ENCODE measurements around the gene TBC1D20. TPM values are rescaled to one million over a fixed set of nuclear protein-coding genes. Genes with fewer than 3 reads are reported as not detected.

TBC1D20 gene
- total RNA-seq, 2 donors from 2014 or later, result 38.0 to 53.1 TPM

DNA sequence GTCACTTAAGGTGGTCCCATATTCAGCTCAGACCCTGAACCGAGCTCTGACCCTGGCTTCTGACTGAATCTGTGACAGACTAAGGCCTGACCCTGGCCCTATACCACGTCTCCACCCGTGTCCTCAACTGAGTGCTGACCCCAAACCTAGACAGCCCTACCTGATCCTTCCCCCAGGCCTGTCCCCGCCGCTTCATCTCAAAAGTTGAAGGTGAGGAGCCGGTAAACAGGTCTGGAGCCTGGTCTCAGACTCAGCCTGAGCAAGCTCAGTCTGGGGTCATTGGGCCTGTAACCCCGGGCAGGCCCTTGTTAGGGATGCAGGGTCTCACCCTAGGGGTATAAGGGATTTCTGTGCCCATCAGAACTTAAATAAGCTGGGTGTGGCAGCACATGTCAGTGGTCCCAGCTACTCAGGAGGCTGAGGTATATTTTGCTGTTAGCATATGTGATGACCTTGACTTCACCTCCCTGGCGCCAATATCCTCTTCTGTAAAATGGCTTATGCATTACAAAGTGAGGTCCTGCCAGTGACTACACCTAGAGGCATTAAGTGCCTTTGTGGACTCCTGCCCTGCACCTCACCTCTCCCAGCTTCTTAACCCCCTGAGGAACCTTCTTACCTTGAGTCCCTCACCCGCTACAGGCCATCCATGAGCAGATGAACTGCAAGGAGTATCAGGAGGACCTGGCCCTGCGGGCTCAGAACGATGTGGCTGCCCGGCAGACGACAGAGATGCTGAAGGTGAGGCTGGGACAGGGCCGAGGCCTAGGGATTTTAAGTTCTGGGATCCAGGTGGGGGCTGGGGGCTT lies 34.3 kb downstream of the TBC1D20 start:
- Histone ChIP-seq H3K27ac (no peak overlapping the region), H3K27me3 (replicated peaks; ENCODE audit: insufficient read depth) (no peaks in the 10 kb centered on the region), H3K4me1 (replicated peaks) (no peaks in the 10 kb centered on the region), H3K4me3 (no peak overlapping the region), H3K36me3 (peaks cover 3 to 4% of the 10 kb centered on the region in 2 donors), H3K9me3 (no peaks in the 10 kb centered on the region)
- 91% methylated on average over 14 of the region's 14 CpGs for WGBS
- intact Hi-C loops (cut with DNase I), result no loop called here
- TF ChIP-seq POLR2AphosphoS5 (IDR thresholded peaks at IDR 0.05), result no peak
- no peak for TF ChIP-seq POLR2A (IDR thresholded peaks at IDR 0.05)
- no peak for TF ChIP-seq CTCF (IDR thresholded peaks at IDR 0.05)
- DNase-seq (ENCODE audit: low spot score), result no peak

DNA sequence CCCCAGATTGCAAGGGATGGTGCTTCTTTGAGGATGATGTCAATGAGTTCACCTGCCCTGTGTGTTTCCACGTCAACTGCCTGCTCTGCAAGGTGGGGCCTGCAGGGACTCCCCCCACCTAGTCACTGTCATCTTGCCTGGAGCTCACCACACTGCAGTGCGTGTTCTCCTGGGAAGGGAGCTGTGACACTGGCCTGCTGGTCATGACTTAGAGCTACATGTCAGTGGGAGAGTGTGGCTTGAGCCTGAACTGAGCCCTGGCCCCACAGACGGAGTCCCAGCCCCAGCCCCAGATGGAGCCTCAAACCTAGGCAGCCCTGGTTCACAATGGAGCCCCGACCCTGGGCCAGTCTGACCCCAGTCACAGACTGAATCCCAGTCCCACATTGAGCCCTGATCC lies 34.9 kb downstream of the TBC1D20 start:
- intact Hi-C loops (cut with DNase I), result no loop called here
- TF ChIP-seq POLR2AphosphoS5 (IDR thresholded peaks at IDR 0.05) (no peak), POLR2A (IDR thresholded peaks at IDR 0.05) (no peak), CTCF (IDR thresholded peaks at IDR 0.05) (no peak)
- H3K27ac ChIP-seq, result no peak overlapping the region
- H3K4me3 ChIP-seq, result no peak overlapping the region
- no peak for DNase-seq (ENCODE audit: low spot score)
- peaks cover 3 to 4% of the 10 kb centered on the region in 2 donors for H3K36me3 ChIP-seq
- H3K27me3 ChIP-seq (replicated peaks; ENCODE audit: insufficient read depth), result no peaks in the 10 kb centered on the region
- H3K9me3 ChIP-seq, result no peaks in the 10 kb centered on the region
- H3K4me1 ChIP-seq (replicated peaks), result no peaks in the 10 kb centered on the region
- 88% methylated on average over 4 of the region's 4 CpGs for WGBS

GRCh38 chr20:426566-426965 lies 35.8 kb downstream of the TBC1D20 start:
- TF ChIP-seq POLR2A (IDR thresholded peaks at IDR 0.05) (no peak), POLR2AphosphoS5 (IDR thresholded peaks at IDR 0.05) (no peak), CTCF (IDR thresholded peaks at IDR 0.05) (no peak)
- no peak for DNase-seq (ENCODE audit: low spot score)
- Histone ChIP-seq H3K4me1 (replicated peaks) (no peaks in the 10 kb centered on the region), H3K9me3 (no peaks in the 10 kb centered on the region), H3K27me3 (replicated peaks; ENCODE audit: insufficient read depth) (no peaks in the 10 kb centered on the region), H3K4me3 (no peak overlapping the region), H3K27ac (no peak overlapping the region), H3K36me3 (peaks cover 3 to 4% of the 10 kb centered on the region in 2 donors)
- intact Hi-C loops (cut with DNase I), result no loop called here
- 93% methylated on average over 2 of the region's 2 CpGs for WGBS

DNA sequence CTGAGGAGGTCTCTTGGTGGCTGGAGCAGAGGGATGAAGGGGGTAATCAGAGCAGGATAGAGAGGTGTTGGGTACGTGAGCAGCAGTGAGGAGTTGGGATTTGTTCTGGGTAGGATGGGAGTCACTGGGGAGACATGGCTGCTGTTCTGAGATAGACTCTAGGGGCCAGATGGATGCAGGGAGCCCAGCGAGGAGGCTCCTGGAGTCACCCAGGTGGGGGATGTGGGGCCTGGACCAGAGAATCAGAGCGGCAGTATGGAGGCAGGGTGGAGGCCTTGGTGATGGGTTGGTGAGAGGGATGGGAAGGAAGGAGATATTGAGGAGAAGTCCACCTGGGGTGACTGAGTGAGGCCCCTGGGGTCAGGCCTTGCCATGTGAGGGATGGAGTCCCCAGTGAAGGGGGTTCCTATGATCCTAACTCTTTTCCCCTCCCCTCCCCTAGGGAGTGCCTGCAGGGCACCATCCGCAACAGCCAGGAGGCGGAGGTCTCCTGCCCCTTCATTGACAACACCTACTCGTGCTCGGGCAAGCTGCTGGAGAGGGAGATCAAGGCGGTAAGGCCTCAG lies 40.6 kb downstream of the TBC1D20 start:
- Histone ChIP-seq H3K36me3 (peaks cover 0 to 18% of the 10 kb centered on the region in 2 donors), H3K4me3 (no peak overlapping the region), H3K4me1 (replicated peaks) (no peaks in the 10 kb centered on the region), H3K27me3 (replicated peaks; ENCODE audit: insufficient read depth) (no peaks in the 10 kb centered on the region), H3K27ac (no peak overlapping the region), H3K9me3 (no peaks in the 10 kb centered on the region)
- intact Hi-C loops (cut with DNase I), result no loop called here
- DNase-seq (ENCODE audit: low spot score), result no peak
- WGBS, result 94% methylated on average over 8 of the region's 8 CpGs
- TF ChIP-seq POLR2A (IDR thresholded peaks at IDR 0.05), result no peak
- no peak for TF ChIP-seq POLR2AphosphoS5 (IDR thresholded peaks at IDR 0.05)
- no peak for TF ChIP-seq CTCF (IDR thresholded peaks at IDR 0.05)

Measured in prostate gland (tissue), 2 donors.